ENCODE measurements around the gene KY.
A peak's percentile ranks its signal among the peaks of the same experiment; 100 is the strongest.

Gene KY

GRCh38 chr3:134641671-134642300 is 9.0 kb downstream of the KY start:
- H3K27ac ChIP-seq = no peak overlapping the region
- TF ChIP-seq CTCF (IDR thresholded peaks at IDR 0.05; ENCODE audit: low read depth, low read length, missing control alignments) = no peak
- no peaks in the 10 kb centered on the region for H3K27me3 ChIP-seq (replicated peaks)
- no peak for DNase-seq
- no peaks in the 10 kb centered on the region for H3K36me3 ChIP-seq (replicated peaks)
- in situ Hi-C loops (cut with HindIII; ENCODE audit: low pct_ligation_motif_present, low sequenced_read_pairs) = no loop called here
- no peak overlapping the region for H3K4me3 ChIP-seq (ENCODE audit: low read depth, low read length)

- TF ChIP-seq CTCF (IDR thresholded peaks at IDR 0.05; ENCODE audit: low read depth, low read length, missing control alignments) = peak; percentile 85
- H3K27me3 ChIP-seq (replicated peaks) = no peaks in the 10 kb centered on the region
- in situ Hi-C loops (cut with HindIII; ENCODE audit: low pct_ligation_motif_present, low sequenced_read_pairs) = no loop called here
- peak; percentile 39 for DNase-seq
- no peaks in the 10 kb centered on the region for H3K36me3 ChIP-seq (replicated peaks)
- H3K27ac ChIP-seq = no peak overlapping the region
- H3K4me3 ChIP-seq (ENCODE audit: low read depth, low read length) = no peak overlapping the region
Observed at GRCh38 chr3:134640872-134641470, 9.9 kb downstream of the KY start.

- H3K36me3 ChIP-seq (replicated peaks) = no peaks in the 10 kb centered on the region
- no peak for TF ChIP-seq CTCF (IDR thresholded peaks at IDR 0.05; ENCODE audit: low read depth, low read length, missing control alignments)
- in situ Hi-C loops (cut with HindIII; ENCODE audit: low pct_ligation_motif_present, low sequenced_read_pairs) = no loop called here
- no peak for DNase-seq
- no peak overlapping the region for H3K4me3 ChIP-seq (ENCODE audit: low read depth, low read length)
- H3K27me3 ChIP-seq (replicated peaks) = no peaks in the 10 kb centered on the region
- no peak overlapping the region for H3K27ac ChIP-seq
Observed at GRCh38 chr3:134640378-134640777, 10.4 kb downstream of the KY start.

- DNase-seq = no peak
- in situ Hi-C loops (cut with HindIII; ENCODE audit: low pct_ligation_motif_present, low sequenced_read_pairs) = no loop called here
Observed at GRCh38 chr3:134638385-134639030, 12.3 kb downstream of the KY start.

GRCh38 chr3:134636406-134636805 is 14.4 kb downstream of the KY start:
- no peak for DNase-seq
- Histone ChIP-seq H3K36me3 (replicated peaks) (no peaks in the 10 kb centered on the region), H3K27ac (no peak overlapping the region), H3K27me3 (replicated peaks) (no peaks in the 10 kb centered on the region), H3K4me3 (ENCODE audit: low read depth, low read length) (no peak overlapping the region)
- in situ Hi-C loops (cut with HindIII; ENCODE audit: low pct_ligation_motif_present, low sequenced_read_pairs) = no loop called here
- TF ChIP-seq CTCF (IDR thresholded peaks at IDR 0.05; ENCODE audit: low read depth, low read length, missing control alignments) = no peak

More at GRCh38 chr3:134638385-134639030, 12.3 kb downstream of the KY start:
- no peak for TF ChIP-seq CTCF (IDR thresholded peaks at IDR 0.05; ENCODE audit: low read depth, low read length, missing control alignments)
- Histone ChIP-seq H3K36me3 (replicated peaks) (no peaks in the 10 kb centered on the region), H3K4me3 (ENCODE audit: low read depth, low read length) (no peak overlapping the region), H3K27ac (no peak overlapping the region), H3K27me3 (replicated peaks) (no peaks in the 10 kb centered on the region)

Measured in brain microvascular endothelial cell (primary cell).